Dermis blood vessel endothelial cell (primary cell): ENCODE data around the gene FAM174B. TPM values are rescaled to one million over a fixed set of nuclear protein-coding genes. Genes with fewer than 3 reads are reported as not detected.

Source experiments
- DNase-seq: peaks from one replicate; pipeline ENCODE4 v3.0.0; 2010
- total RNA-seq: library from RNA; depleted of rRNA; stranded (reverse); fragments of >200 nt; gene quantifications from 2 replicates; pipeline ENCODE4 v1.2.3, GENCODE V29; 2014

FAM174B gene
- total RNA-seq, 1 donor from 2014 or later: 31.1 TPM

DNA sequence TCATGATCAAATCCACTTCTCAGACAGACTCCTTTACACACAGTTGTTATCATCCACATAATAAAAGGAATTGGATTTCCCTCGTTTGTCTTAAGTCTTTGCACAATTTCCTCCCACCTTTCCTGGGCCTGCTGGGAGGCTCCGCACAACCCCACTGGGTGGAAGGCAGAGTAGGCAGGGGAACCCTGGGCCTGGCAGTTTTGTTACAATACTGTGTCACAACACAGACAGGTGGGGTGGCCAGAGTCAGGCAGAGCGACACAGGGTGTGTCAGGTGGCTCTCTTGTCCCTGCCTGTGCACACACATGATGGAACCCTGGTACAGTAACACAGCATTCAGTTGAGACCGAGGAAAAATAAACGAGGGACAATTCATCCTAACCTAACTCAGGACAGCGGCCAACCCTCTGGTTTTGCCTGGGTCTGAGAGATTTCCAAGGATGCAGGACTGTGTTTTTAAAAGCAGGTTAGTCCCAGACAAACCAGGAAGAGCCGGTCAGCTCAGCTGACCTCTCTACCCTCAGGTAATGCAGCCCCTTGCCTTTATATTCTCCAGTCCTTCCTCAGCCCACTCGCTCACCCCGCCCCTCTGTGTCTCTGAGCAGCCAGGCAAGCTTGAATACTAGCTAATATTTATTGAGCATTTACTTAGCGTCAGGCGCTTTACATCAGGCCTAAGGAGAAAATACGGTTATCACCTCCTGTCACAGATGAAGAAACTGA lies 8.8 kb upstream of the FAM174B start:
- DNase-seq: no peak

DNA sequence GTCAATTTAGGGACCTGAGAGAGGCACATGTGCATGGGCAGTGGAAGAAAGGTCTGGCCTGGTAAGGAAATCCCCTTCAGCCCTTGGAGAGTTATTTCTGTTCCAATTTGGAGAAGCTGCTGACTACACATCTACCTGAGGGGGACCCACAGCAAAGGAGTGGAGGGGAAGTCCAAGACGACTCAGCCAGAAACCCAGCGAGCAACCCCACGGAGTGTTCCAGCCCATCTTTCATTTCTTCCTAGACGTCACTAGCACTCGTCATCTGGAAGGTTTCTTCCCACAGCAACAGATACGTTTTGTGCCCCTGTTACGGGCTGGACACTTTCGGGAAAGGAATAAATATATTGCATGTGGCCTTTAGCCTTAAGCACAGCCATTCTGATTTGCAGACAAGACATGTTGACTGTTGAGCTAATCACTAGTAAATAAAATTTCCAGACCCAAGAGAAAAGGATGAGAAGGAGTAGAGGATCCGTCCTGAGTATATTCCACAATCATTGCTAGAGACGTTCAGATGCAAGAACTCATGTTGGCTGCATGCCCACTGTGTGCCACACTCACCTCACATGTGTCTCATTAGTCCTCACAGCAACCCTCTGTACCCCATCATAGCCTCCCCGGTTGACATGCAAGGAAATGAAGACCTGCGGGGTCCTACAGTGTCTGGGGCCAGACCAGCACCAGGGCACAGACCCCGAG lies 7.8 kb upstream of the FAM174B start:
- no peak for DNase-seq

DNA sequence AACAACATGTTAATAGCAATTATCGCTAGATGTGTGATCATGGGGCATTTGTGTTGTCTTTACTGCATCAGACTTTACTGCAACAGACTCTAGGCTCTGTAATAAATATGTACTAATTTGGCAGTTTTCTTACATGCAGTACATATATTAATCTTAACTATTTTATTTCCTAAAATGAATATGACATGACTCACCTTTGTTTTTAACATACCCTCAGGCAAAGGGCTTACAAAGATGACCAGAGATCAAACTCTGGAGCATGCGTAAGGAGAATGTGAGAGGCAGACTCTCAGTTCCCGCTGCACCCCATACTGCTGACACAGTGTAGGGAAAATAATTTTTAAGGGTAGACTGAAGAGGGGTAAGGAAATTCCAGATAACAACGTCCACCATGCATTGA lies 7.2 kb upstream of the FAM174B start:
- DNase-seq: no peak

DNA sequence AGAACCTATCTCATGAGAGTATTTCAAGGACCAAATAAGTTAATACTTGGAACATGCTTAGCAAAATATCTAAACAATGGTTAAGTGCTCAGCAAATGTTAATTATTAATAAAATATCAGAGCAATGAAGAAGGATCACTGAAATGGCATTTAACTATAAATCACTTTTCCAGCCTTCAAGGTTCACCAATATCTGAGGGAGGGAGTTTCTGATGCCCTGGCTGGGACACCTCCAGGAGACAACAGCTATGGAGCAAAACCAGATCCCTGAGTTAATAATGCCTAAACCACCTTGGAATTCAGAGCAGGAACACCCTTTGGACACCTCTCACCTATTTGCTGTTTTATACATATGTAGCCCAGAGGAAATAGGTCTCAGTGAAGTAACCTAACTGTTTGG lies 6.4 kb upstream of the FAM174B start:
- DNase-seq: no peak

GRCh38 chr15:92661069-92661468 lies 5.5 kb upstream of the FAM174B start:
- DNase-seq: no peak

DNA sequence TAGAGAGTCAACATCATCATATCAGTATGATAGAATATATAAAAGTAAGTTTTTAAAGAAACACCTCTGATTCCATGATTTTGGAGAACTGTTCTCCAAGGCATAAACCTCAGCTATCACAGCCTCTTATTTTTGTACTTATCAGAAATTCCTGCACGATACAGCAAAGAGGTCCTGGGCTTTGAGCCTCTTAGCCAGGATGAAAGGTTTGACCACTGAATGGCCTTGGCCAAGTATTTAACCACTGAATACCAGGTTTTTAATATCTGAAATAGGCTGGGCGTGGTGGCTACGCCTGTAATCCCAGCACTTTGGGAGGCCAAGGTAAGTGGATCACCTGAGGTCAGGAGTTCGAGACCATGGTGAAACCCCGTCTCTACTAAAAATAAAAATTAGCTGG lies 1.9 kb upstream of the FAM174B start:
- DNase-seq: no peak

- no peak for DNase-seq
These were observed 514 bp upstream of the FAM174B start for GRCh38 chr15:92656089-92656488.

- DNase-seq: peak; percentile 20
These were observed 913 bp downstream of the FAM174B start for GRCh38 chr15:92654662-92655061.

DNA sequence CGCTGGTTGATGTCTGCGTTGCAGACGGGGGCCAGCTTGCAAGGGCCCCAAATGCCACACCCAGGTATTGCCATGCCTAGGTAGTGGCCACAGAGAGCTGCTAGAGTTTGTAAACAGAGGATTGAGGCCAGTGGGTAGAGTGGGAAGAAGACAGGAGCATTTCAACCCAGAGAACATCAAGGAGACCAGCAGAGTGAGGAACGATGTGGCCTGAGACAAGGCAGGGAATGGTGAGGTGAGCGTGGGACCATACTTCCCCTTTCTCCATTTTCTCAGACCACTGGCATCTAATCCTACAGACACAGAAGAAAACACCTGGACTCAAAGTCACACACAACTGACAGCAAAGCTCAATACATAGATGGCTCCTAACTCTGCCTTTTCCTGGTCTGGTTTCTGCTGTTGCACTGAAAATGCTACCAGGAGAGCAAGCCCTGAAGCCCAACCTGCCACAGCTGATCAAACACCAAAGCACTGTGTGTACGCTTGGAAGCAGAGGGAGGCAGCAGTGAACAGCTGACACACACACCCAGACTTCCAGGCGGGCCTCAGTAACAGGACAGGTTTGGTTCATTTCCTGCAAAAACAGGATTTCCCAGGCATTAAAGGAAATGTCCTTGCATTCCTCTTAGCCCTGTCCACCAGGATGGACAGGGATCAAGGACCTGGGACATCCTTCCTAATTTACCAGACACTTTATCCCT lies 1.6 kb downstream of the FAM174B start:
- peak; percentile 74 for DNase-seq

GRCh38 chr15:92653366-92653765 lies 2.2 kb downstream of the FAM174B start:
- no peak for DNase-seq

DNA sequence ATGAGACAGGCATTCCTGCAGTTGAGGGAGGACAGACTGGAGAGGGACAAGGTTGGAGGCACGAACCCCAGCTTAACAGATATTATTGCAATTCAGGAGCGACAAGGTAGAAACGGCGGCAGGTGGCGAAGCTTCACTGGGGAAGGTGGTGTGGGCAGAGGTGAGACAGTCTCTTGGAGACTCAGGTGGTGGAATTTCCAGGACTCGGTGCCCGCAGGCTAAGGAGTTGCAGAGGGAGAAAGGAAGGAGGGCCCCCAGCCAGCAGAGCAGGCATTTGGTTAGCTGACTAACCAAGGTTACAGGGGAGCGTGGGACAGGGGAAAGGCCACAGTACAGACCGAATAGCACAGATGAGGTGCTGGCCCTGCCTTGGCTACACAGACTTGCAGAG lies 3.0 kb downstream of the FAM174B start:
- no peak for DNase-seq

GRCh38 chr15:92651877-92652575 lies 3.5 kb downstream of the FAM174B start:
- DNase-seq: no peak

DNA sequence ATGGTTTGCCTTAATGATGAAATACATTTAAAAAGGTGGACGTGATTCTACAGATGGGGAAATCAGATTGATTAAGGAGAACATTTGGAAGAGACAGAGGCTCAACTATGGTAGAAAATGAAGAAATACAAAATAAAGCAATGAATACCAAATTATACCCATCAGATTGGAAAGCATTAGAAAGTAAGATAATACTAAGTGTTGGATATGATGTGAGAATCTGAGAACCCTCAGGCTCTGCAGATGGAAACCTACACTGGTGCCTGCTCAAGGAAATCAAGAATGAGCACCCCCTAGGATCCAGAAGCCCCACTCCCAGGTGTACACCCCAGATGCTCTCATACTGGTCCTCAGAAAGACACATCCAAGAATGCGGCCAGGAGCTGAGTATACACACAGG lies 4.6 kb downstream of the FAM174B start:
- no peak for DNase-seq

GRCh38 chr15:92650256-92650655 lies 5.3 kb downstream of the FAM174B start:
- no peak for DNase-seq

- no peak for DNase-seq
These were observed 7.2 kb downstream of the FAM174B start for GRCh38 chr15:92648190-92648875.

DNA sequence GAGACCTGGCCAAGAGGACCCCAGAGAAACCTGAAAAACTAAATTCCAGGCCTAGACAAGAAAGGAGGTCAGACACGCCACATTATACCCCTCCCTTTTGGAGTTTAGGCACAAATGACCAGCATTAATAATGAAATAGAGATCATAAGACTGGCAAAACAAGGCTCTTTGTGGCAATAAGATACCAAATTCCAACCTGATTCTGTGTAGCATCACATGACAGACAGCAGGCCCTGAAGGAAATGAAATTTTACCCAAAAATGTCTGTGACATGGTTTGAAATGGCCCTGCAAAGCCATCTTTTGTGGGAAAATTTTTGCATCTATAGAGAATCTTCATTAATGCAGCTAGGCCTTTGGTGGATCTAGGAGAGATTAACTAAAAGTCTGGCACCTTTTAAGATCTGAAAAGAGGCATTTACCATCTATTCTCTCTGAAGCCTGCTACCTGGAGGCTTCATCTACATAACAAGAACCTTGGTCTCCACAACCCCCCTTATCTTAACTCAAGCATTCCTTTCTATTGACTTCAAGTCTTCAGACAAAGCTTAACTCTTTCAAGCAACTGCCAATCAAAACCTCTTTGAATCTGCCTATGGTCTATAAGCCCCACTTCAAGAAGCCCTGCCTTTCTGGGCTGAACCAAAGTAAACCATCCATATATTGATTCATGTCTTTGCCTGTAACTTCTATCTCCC lies 8.0 kb downstream of the FAM174B start:
- no peak for DNase-seq

DNA sequence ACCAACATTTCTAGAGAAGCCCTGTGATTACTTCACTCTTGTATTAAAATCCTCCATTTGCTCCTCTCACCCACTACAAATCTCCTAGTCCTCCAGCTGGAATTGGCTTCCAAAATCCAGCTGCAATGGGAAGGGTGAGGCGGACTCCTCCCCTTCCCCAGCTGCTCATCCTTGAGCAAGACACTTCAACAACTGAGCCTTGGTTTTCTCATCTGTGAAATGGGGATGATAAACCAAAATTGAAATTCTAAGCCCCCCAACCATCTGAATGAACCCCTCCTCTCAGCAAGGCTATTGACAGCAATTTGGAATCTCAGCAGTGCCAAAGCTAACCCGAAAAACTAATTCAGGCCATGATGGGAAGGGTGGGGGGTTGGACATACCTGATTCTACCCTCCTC lies 9.4 kb downstream of the FAM174B start:
- DNase-seq: no peak

GRCh38 chr15:92645731-92646130 lies 9.8 kb downstream of the FAM174B start:
- no peak for DNase-seq

DNA sequence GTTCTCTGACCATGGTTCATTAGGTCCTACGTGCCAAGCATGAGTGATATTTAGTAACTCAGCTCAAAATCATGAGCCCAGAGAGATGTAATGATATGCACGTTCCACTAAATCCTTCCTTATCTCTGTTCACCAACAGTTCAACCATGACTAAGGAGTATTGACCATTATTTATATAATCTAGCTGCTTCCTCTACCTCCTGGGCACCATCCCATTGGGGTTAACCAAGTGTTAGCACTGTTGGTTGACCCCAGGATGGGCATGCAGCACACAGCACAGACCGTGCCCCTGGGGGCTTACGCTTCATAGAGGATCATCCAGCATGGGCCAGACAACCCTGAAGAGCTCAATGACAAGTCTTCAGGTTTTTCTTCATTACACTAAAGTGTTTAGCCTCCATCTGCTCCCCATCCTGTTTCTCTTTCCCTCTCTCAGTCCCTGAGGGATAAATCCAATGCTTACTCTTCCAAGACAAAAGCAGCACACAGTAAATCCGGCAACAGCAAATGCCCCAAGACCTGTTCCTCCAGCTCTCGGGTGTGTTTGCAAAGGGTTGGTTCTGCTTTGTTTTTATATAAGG lies 10.4 kb downstream of the FAM174B start:
- DNase-seq: peak; percentile 45

DNA sequence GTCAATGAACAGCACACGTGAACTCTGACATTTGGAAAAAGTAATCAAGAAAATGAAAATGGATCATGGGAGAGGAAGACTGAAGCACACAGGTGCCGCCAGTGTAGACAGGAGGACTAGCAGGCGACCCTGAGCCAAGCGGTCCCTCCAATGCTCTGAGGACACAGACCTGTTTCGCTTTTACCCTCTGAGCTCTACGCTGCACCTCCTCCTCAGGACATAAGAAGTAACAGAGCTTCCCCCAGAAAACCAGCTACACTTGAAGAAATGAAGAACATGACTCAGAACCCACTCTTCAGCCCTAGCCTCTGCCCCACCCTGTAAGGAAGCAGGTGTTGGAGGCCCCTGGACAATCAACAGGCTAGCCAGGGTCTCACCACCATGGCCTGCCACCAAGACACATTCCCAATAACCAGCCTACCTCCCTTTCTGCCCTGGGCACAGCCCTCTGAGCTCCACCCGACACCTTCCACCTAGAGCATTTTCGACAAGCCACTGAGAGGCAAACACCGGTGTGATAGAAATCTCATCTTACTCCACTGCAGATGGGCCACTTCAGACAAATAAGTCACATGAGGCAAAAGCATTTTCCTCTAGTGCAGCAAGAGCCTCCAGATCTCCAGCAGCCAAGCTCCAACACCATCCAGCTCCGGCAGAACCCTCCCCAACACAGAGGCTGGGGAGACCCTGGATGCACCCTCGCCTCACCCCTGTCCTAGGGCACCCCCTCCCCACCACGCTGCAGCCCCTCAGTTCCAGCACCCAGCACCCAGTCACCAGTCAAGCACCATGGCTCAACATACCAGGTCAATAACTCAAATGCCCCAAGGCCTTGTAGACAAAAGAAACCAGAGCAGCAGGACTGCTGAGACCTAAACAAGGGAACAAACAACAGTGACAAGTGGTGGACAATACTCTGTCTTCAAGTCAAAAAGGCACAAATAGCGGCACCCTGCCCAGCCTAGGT lies 11.4 kb downstream of the FAM174B start:
- no peak for DNase-seq
